Epithelial cell of esophagus (primary cell): ENCODE results near the gene JRKL.
"Not testable (repeated sequence)": the region's sequence is repeated elsewhere in the genome, so short reads cannot be mapped to it uniquely, and the experiment has no call there.

Experiments used
- DNase-seq: peaks from one replicate; pipeline ENCODE4 v3.0.0; 2010; ENCODE audit warnings: low read depth
- H3K4me3 ChIP-seq: 2 replicates; pipeline ENCODE4 v1.5.1; 2011; ENCODE audit warnings: mild to moderate bottlenecking, low read length, control low read depth
- TF ChIP-seq, protein P1 (sequence below): IDR thresholded peaks from 2 replicates; pipeline ENCODE4 v1.5.1; 2011; ENCODE audit warnings: low read depth, mild to moderate bottlenecking, low read length, control low read depth, inconsistent platforms; ENCODE audit not compliant: insufficient read depth; ENCODE audit errors: missing control alignments

Gene JRKL

DNA sequence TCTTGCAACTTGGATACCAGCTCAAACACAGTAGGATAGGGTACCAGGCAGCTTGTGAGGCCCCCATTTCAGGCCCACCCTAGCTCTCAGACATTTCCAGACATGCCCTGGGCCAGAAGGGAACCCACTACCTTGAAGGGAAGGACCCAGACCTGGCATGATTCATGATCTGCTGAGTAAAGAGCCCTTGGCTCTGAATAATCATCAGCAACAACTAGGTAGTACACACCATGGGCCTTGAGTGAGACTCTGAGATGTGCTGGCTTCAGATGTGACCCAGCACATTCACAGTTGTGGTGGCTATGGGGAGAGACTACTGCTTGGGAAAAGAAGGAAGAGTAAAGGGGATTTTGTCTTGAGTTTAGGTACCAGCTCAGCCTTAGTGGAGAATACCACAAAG lies 23.6 kb downstream of the JRKL start:
- TF ChIP-seq, protein P1, sequence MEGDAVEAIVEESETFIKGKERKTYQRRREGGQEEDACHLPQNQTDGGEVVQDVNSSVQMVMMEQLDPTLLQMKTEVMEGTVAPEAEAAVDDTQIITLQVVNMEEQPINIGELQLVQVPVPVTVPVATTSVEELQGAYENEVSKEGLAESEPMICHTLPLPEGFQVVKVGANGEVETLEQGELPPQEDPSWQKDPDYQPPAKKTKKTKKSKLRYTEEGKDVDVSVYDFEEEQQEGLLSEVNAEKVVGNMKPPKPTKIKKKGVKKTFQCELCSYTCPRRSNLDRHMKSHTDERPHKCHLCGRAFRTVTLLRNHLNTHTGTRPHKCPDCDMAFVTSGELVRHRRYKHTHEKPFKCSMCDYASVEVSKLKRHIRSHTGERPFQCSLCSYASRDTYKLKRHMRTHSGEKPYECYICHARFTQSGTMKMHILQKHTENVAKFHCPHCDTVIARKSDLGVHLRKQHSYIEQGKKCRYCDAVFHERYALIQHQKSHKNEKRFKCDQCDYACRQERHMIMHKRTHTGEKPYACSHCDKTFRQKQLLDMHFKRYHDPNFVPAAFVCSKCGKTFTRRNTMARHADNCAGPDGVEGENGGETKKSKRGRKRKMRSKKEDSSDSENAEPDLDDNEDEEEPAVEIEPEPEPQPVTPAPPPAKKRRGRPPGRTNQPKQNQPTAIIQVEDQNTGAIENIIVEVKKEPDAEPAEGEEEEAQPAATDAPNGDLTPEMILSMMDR, result no peak
- DNase-seq, result peak; percentile 54
- no peak overlapping the region for H3K4me3 ChIP-seq

DNA sequence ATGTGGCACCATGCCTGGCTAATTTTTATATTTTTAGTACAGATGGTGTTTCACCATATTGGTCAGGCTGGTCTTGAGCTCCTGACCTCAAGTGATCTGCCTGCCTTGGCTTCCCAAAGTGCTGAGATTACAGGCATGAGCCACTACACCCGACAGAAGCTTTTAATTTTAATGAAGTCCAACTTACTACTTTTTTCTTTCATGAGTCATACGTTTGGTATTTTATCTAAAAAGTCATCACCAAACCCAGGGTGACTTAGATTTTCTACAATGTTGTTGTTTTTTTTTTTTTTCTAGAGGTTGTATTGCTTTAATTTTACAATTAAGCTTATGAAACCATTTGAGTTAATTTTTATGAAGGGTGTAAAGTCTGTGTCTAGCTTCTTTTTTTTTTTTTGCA lies 34.9 kb downstream of the JRKL start:
- peak; percentile 21 for DNase-seq
- TF ChIP-seq, protein P1, result no peak
- H3K4me3 ChIP-seq, result no peak overlapping the region

DNA sequence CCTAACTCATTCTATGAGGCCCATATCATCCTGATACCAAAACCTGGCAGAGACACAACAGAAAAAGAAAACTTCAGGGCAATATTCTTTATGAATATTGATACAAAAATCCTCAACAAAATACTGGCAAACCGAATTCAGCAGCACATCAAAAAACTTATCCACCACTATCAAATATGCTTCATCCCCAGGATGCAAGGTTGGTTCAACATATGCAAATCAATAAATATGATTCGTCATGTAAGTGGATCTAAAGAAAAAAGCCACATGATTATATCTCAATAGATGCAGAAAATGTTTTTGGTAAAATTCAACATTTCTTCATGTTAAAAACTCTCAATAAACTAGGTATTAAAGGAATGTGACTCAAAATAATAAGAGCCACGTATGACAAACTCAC lies 40.9 kb downstream of the JRKL start:
- H3K4me3 ChIP-seq, result no peak overlapping the region
- no peak for DNase-seq
- TF ChIP-seq, protein P1, result no peak

DNA sequence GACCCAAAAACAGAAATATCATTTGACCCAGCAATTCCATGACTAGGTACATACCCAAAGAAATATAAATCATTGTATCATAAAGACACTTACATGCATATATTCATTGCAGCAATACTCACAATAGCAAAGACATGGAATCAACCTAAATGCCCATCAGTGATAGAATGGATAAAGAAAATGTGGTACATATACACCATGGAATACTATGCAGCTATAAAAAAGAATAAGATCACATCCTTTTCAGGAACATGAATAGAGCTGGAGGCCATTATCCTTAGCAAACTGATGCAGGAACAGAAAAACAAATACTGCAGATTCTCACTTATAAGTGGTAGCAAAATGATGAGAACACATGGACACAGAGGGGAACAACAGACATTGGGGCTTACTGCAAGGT lies 42.8 kb downstream of the JRKL start:
- DNase-seq, result not testable (repeated sequence)

More for the DNA sequence above, 42.8 kb downstream of the JRKL start:
- H3K4me3 ChIP-seq, result not testable (repeated sequence)
